ENCODE measurements around the gene GRAMD2B.

GRCh38 chr5:126506079-126506478 lies 82.9 kb downstream of the GRAMD2B start:
- TF ChIP-seq POLR2A (IDR thresholded peaks at IDR 0.05), result no peak
- no peak for TF ChIP-seq CTCF (IDR thresholded peaks at IDR 0.05)
- no peak for TF ChIP-seq POLR2AphosphoS5 (IDR thresholded peaks at IDR 0.05)

All from breast epithelium (tissue), 3 donors.